Activated CD8-positive, alpha-beta memory T cell treated with anti-CD3 and anti-CD28 coated beads, Interleukin-2, amount 50 U/mL, for 24 hours (primary cell): ENCODE measurements around the gene SLC25A29.

ENCODE experiments used
- DNase-seq: peaks from one replicate; pipeline ENCODE4 v3.0.0-alpha.2; 2020; ENCODE audit errors: extremely low read depth

SLC25A29 gene

GRCh38 chr14:100281286-100282082 is 24.8 kb downstream of the SLC25A29 start:
- no peak for DNase-seq

GRCh38 chr14:100279563-100279962 is 26.7 kb downstream of the SLC25A29 start:
- DNase-seq, result no peak

- no peak for DNase-seq
Observed at GRCh38 chr14:100279133-100279532, 27.1 kb downstream of the SLC25A29 start.

- no peak for DNase-seq
Observed at GRCh38 chr14:100278702-100279101, 27.5 kb downstream of the SLC25A29 start.

- DNase-seq, result no peak
Observed at GRCh38 chr14:100275214-100275613, 31.0 kb downstream of the SLC25A29 start.

GRCh38 chr14:100274250-100274649 is 32.0 kb downstream of the SLC25A29 start:
- DNase-seq, result no peak

GRCh38 chr14:100271247-100271939 is 34.9 kb downstream of the SLC25A29 start:
- no peak for DNase-seq

- no peak for DNase-seq
Observed at GRCh38 chr14:100268591-100269207, 37.5 kb downstream of the SLC25A29 start.

- no peak for DNase-seq
Observed at GRCh38 chr14:100267990-100268389, 38.3 kb downstream of the SLC25A29 start.

GRCh38 chr14:100263141-100263540 is 43.1 kb downstream of the SLC25A29 start:
- no peak for DNase-seq

GRCh38 chr14:100262545-100262944 is 43.7 kb downstream of the SLC25A29 start:
- DNase-seq, result no peak

GRCh38 chr14:100261621-100262020 is 44.6 kb downstream of the SLC25A29 start:
- DNase-seq, result no peak

- no peak for DNase-seq
Observed at GRCh38 chr14:100256339-100256895, 49.8 kb downstream of the SLC25A29 start.

GRCh38 chr14:100252684-100253083 is 53.6 kb downstream of the SLC25A29 start:
- no peak for DNase-seq

- DNase-seq, result no peak
Observed at GRCh38 chr14:100250732-100251465, 55.3 kb downstream of the SLC25A29 start.

- DNase-seq, result no peak
Observed at GRCh38 chr14:100246809-100247428, 59.3 kb downstream of the SLC25A29 start.

- no peak for DNase-seq
Observed at GRCh38 chr14:100243020-100243419, 63.2 kb downstream of the SLC25A29 start.

- no peak for DNase-seq
Observed at GRCh38 chr14:100241279-100241678, 65.0 kb downstream of the SLC25A29 start.
